HUES6 (cell line): ENCODE measurements around the gene FUT1.
"Not testable (repeated sequence)": the region's sequence is repeated elsewhere in the genome, so short reads cannot be mapped to it uniquely, and the experiment has no call there.

Source experiments
- H3K27ac ChIP-seq: 2 replicates; pipeline ENCODE4 v1.7.0; 2013; ENCODE audit warnings: low read depth, mild to moderate bottlenecking, low read length, inconsistent platforms
- H3K27me3 ChIP-seq: 2 replicates; pipeline ENCODE4 v1.6.1; 2013; ENCODE audit warnings: low read length; ENCODE audit not compliant: control insufficient read depth, insufficient read depth
- H3K36me3 ChIP-seq: 2 replicates; pipeline ENCODE4 v1.6.1; 2013; ENCODE audit warnings: low read length; ENCODE audit not compliant: control insufficient read depth, insufficient read depth
- H3K4me1 ChIP-seq: 2 replicates; pipeline ENCODE4 v1.6.1; 2013; ENCODE audit warnings: low read length; ENCODE audit not compliant: control insufficient read depth, insufficient read depth
- H3K4me3 ChIP-seq: 2 replicates; pipeline ENCODE4 v1.5.1; 2013; ENCODE audit warnings: low read depth, low read length
- H3K9ac ChIP-seq: one replicate; pipeline ENCODE4 v1.6.1; 2013; ENCODE audit warnings: mild to moderate bottlenecking, low read length
- H3K9me3 ChIP-seq: 2 replicates; pipeline ENCODE4 v1.6.1; 2013; ENCODE audit warnings: low read depth, low read length; ENCODE audit not compliant: control insufficient read depth, insufficient read depth

The FUT1 gene

GRCh38 chr19:48768171-48768753 lies 15.8 kb upstream of the FUT1 start:
- H3K9ac ChIP-seq, H3K36me3 ChIP-seq, H3K27ac ChIP-seq, H3K4me3 ChIP-seq, H3K9me3 ChIP-seq, H3K27me3 ChIP-seq, H3K4me1 ChIP-seq: not testable (repeated sequence)

- H3K27ac ChIP-seq, H3K4me3 ChIP-seq: not testable (repeated sequence)
- H3K27me3 ChIP-seq: peaks cover 20% of the 10 kb centered on the region; the same call in 1 of the 2 replicates
These were observed 13.4 kb upstream of the FUT1 start for GRCh38 chr19:48765816-48766215.

GRCh38 chr19:48760504-48761205 lies 8.2 kb upstream of the FUT1 start:
- peaks cover under 1% of the 10 kb centered on the region; the same call in 1 of the 2 replicates for H3K4me1 ChIP-seq
- no peak overlapping the region for H3K9ac ChIP-seq
- H3K27ac ChIP-seq: no peak overlapping the region
- H3K27me3 ChIP-seq: peaks cover 24% of the 10 kb centered on the region; the same call in 1 of the 2 replicates
- H3K36me3 ChIP-seq: no peaks in the 10 kb centered on the region
- H3K9me3 ChIP-seq: no peaks in the 10 kb centered on the region
- H3K4me3 ChIP-seq: no peak overlapping the region

More at GRCh38 chr19:48765816-48766215, 13.4 kb upstream of the FUT1 start:
- not testable (repeated sequence) for H3K36me3 ChIP-seq, H3K9ac ChIP-seq, H3K4me1 ChIP-seq, H3K9me3 ChIP-seq

- no peak overlapping the region for H3K27ac ChIP-seq
- H3K27me3 ChIP-seq: peaks cover 26% of the 10 kb centered on the region; the same call in 1 of the 2 replicates
- peaks cover 12% of the 10 kb centered on the region; the same call in 1 of the 2 replicates for H3K4me1 ChIP-seq
- H3K36me3 ChIP-seq: no peaks in the 10 kb centered on the region
- no peak overlapping the region for H3K4me3 ChIP-seq
- no peaks in the 10 kb centered on the region for H3K9me3 ChIP-seq
- no peak overlapping the region for H3K9ac ChIP-seq
These were observed 5.3 kb upstream of the FUT1 start for GRCh38 chr19:48757741-48758144.

- Histone ChIP-seq H3K4me3 (no peak overlapping the region), H3K36me3 (no peaks in the 10 kb centered on the region), H3K27ac (no peak overlapping the region), H3K9ac (no peak overlapping the region), H3K27me3 (peaks cover 20% of the 10 kb centered on the region; the same call in 1 of the 2 replicates), H3K4me1 (peaks cover 12% of the 10 kb centered on the region; the same call in 1 of the 2 replicates), H3K9me3 (no peaks in the 10 kb centered on the region)
These were observed 4.7 kb upstream of the FUT1 start for GRCh38 chr19:48757089-48757675.

- peaks cover 12% of the 10 kb centered on the region; the same call in 1 of the 2 replicates for H3K4me1 ChIP-seq
- H3K27me3 ChIP-seq: peaks cover 16% of the 10 kb centered on the region; the same call in 1 of the 2 replicates
- H3K9me3 ChIP-seq: no peaks in the 10 kb centered on the region
These were observed 4.2 kb upstream of the FUT1 start for GRCh38 chr19:48756686-48757085.

GRCh38 chr19:48756212-48756611 lies 3.8 kb upstream of the FUT1 start:
- no peak overlapping the region for H3K9ac ChIP-seq
- H3K36me3 ChIP-seq: no peaks in the 10 kb centered on the region; the same call in 1 of the 2 replicates
- H3K27ac ChIP-seq: no peak overlapping the region
- no peak overlapping the region for H3K4me3 ChIP-seq
- H3K9me3 ChIP-seq: no peaks in the 10 kb centered on the region
- peaks cover 12% of the 10 kb centered on the region; the same call in 1 of the 2 replicates for H3K4me1 ChIP-seq
- H3K27me3 ChIP-seq: peaks cover 13% of the 10 kb centered on the region; the same call in 1 of the 2 replicates

More at GRCh38 chr19:48756686-48757085, 4.2 kb upstream of the FUT1 start:
- H3K4me3 ChIP-seq: no peak overlapping the region
- no peak overlapping the region for H3K27ac ChIP-seq
- no peak overlapping the region for H3K9ac ChIP-seq
- H3K36me3 ChIP-seq: no peaks in the 10 kb centered on the region

GRCh38 chr19:48755787-48756186 lies 3.3 kb upstream of the FUT1 start:
- H3K27ac ChIP-seq: no peak overlapping the region
- H3K4me1 ChIP-seq: peaks cover 12% of the 10 kb centered on the region; the same call in 1 of the 2 replicates
- peaks cover 9% of the 10 kb centered on the region; the same call in 1 of the 2 replicates for H3K27me3 ChIP-seq
- no peaks in the 10 kb centered on the region for H3K9me3 ChIP-seq
- H3K9ac ChIP-seq: no peak overlapping the region
- H3K36me3 ChIP-seq: peaks cover 4% of the 10 kb centered on the region; the same call in 1 of the 2 replicates
- no peak overlapping the region for H3K4me3 ChIP-seq

- H3K9me3 ChIP-seq: no peaks in the 10 kb centered on the region
- no peak within 1 kb of the TSS for H3K4me3 ChIP-seq
- no peak within 1 kb of the TSS for H3K27ac ChIP-seq
- H3K27me3 ChIP-seq: peaks cover 6% of the 10 kb centered on the region; the same call in 1 of the 2 replicates
- no peak within 1 kb of the TSS for H3K9ac ChIP-seq
- peaks cover 12% of the 10 kb centered on the region; the same call in 1 of the 2 replicates for H3K4me1 ChIP-seq
- H3K36me3 ChIP-seq: peaks cover 10% of the 10 kb centered on the region
These were observed 2.7 kb upstream of the FUT1 start, which contains the start of gene FGF21 for GRCh38 chr19:48755084-48755641. Gene FGF21, plus strand, starts transcription at chr19:48755524. Its CDS starts 713 bp downstream, at chr19:48756237.

- Histone ChIP-seq H3K4me1 (peaks cover 12% of the 10 kb centered on the region; the same call in 1 of the 2 replicates), H3K27me3 (peaks cover 6% of the 10 kb centered on the region; the same call in 1 of the 2 replicates), H3K27ac (no peak overlapping the region), H3K36me3 (peaks cover 20% of the 10 kb centered on the region), H3K9me3 (no peaks in the 10 kb centered on the region), H3K9ac (peak overlapping the region; percentile 63), H3K4me3 (peak overlapping the region; percentile 77)
These were observed 471 bp downstream of the FUT1 start for GRCh38 chr19:48751845-48752495.
